Fibroblast of mammary gland (primary cell): Measurements from ENCODE around the gene NUAK2.

ENCODE experiments used
- DNase-seq: peaks from one replicate; pipeline ENCODE4 v3.0.0-alpha.2; 2010; ENCODE audit warnings: low read depth
- H3K4me3 ChIP-seq: 2 replicates; pipeline ENCODE4 v1.5.1; 2011; ENCODE audit warnings: low read depth, mild to moderate bottlenecking, low read length, moderate library complexity; ENCODE audit not compliant: control insufficient read depth
- CTCF ChIP-seq: conservative IDR thresholded peaks from 2 replicates; pipeline ENCODE4 v1.5.1; 2011; ENCODE audit warnings: low read depth, low read length, inconsistent platforms; ENCODE audit not compliant: control insufficient read depth, insufficient read depth

The NUAK2 gene

DNA sequence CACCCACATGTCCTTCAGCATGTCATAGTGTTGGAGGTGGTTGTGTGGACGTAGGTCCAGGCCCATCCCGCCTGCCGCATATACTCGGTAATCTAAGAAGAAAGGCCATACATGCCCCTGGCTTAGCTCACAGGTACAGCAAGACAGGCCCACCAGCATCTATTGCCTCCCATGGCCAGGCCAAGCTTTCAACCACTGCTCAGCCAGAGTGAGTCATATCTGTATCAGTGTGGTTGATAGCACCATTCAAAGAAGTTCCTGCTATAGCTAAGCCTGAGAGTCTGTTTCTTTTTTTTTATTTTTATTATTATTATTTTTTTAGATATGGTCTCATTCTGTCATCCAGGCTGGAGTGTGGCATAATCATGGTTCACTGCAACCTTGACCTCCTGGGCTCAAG, 18.2 kb upstream of the NUAK2 start:
- TF ChIP-seq CTCF = no peak
- no peak for DNase-seq
- no peak overlapping the region for H3K4me3 ChIP-seq

- no peak for TF ChIP-seq CTCF
- H3K4me3 ChIP-seq = no peak overlapping the region
- no peak for DNase-seq
Observed at GRCh38 chr1:205339197-205339702, 17.7 kb upstream of the NUAK2 start.

GRCh38 chr1:205338011-205338410, 16.5 kb upstream of the NUAK2 start:
- no peak for TF ChIP-seq CTCF
- no peak overlapping the region for H3K4me3 ChIP-seq
- DNase-seq = no peak

- H3K4me3 ChIP-seq = no peak overlapping the region
- DNase-seq = no peak
- no peak for TF ChIP-seq CTCF
Observed at GRCh38 chr1:205337481-205337880, 15.9 kb upstream of the NUAK2 start.

- no peak overlapping the region for H3K4me3 ChIP-seq
- peak; percentile 68 for DNase-seq
- TF ChIP-seq CTCF = peak; percentile 96
Observed at GRCh38 chr1:205335692-205336091, 14.1 kb upstream of the NUAK2 start.

GRCh38 chr1:205332015-205332791, 10.7 kb upstream of the NUAK2 start:
- no peak overlapping the region for H3K4me3 ChIP-seq
- TF ChIP-seq CTCF = no peak
- DNase-seq = no peak

DNA sequence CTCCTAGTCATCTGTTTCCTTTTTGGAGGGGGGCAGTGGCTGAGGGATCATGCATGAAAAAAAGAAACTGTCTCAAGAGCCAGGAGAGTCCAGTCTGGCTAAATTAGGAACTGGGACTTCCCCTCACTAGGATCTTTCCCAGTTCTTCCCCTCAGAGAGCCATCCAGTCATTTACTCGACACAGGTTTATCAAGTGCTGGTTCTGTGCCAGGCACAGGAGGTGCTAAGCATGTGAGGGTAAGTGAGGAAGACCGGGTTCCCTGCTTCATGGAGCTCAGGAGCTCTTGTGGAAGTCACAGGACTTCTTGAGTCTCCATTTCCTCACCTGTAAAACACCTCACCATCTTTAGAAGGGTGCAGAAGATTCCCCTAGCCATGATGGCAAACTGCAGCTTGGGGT, 8.6 kb upstream of the NUAK2 start:
- TF ChIP-seq CTCF = no peak
- H3K4me3 ChIP-seq = no peak overlapping the region
- no peak for DNase-seq
